CD4-positive, alpha-beta T cell (primary cell): ENCODE results near the gene RNF152. TPM values are rescaled to one million over a fixed set of nuclear protein-coding genes. Genes with fewer than 3 reads are reported as not detected.
A peak's percentile ranks its signal among the peaks of the same experiment; 100 is the strongest.

Source experiments
- ATAC-seq: fragments of 200-7000 bp; cut with Tn5 transposase; one replicate; pipeline ENCODE4 v1.10.0; 2022; ENCODE audit warnings: mild to moderate bottlenecking; ENCODE audit not compliant: poor library complexity
- CTCF ChIA-PET: fragments of 350-600 bp; sonication (Branson Sonifier 250); formaldehyde crosslinking; loops from one replicate; lab custom pipeline; 2021; ENCODE audit warnings: antibody characterized with exemption, inconsistent platforms; lab: Charles Lee
- POLR2A ChIA-PET: fragments of 350-600 bp; sonication (Branson Sonifier 250); formaldehyde crosslinking; loops from one replicate; lab custom pipeline; 2021; ENCODE audit warnings: antibody characterized with exemption, inconsistent platforms; lab: Charles Lee
- DNase-seq, 14 experiments: peaks; one replicate each; pipeline ENCODE4 v3.0.0-alpha.2; 2013 to 2020; ENCODE audit warnings: mixed read lengths in 2 of 14
- H3K27ac ChIP-seq, 2 donors: one replicate each; pipeline versions ENCODE4 v1.5.1 to v1.7.0; 2013; ENCODE audit warnings: low read length in 2 of 2, low read depth in 1 of 2, mild to moderate bottlenecking in 1 of 2
- H3K27me3 ChIP-seq, 2 experiments: 1 replicate in 1 of 2; 2 replicates in 1 of 2; pipeline versions ENCODE4 v1.6.1 to v1.7.0; 2013; ENCODE audit warnings: low read length in 2 of 2, control low read depth in 1 of 2, mild to moderate bottlenecking in 1 of 2, moderate library complexity in 1 of 2; ENCODE audit not compliant: insufficient read depth in 2 of 2, control insufficient read depth in 1 of 2
- H3K36me3 ChIP-seq: one replicate; pipeline ENCODE4 v1.6.1; 2013; ENCODE audit warnings: low read length, control low read depth; ENCODE audit not compliant: insufficient read depth
- H3K4me1 ChIP-seq: one replicate; pipeline ENCODE4 v1.6.1; 2013; ENCODE audit warnings: low read length, control low read depth; ENCODE audit not compliant: insufficient read depth
- H3K4me3 ChIP-seq: one replicate; pipeline ENCODE4 v1.5.1; 2013; ENCODE audit warnings: mild to moderate bottlenecking, low read length, moderate library complexity
- H3K9me3 ChIP-seq, 2 experiments: 1 replicate in 1 of 2; 2 replicates in 1 of 2; pipeline versions ENCODE4 v1.6.1 to v1.7.0; 2013; ENCODE audit warnings: low read length in 2 of 2, mild to moderate bottlenecking in 2 of 2, control low read depth in 1 of 2, moderate library complexity in 1 of 2; ENCODE audit not compliant: control insufficient read depth in 1 of 2, insufficient read depth in 1 of 2
- H3K27ac Mint-ChIP-seq: one replicate; pipeline ENCODE4 v1.8.0; 2020; ENCODE audit warnings: mixed read lengths
- H3K27me3 Mint-ChIP-seq: one replicate; pipeline ENCODE4 v1.8.0; 2021; ENCODE audit warnings: mixed read lengths
- H3K36me3 Mint-ChIP-seq: one replicate; pipeline ENCODE4 v1.8.0; 2021; ENCODE audit warnings: low read depth, mixed read lengths
- H3K4me1 Mint-ChIP-seq: one replicate; pipeline ENCODE4 v1.8.0; 2021; ENCODE audit warnings: low read depth, mixed read lengths
- H3K4me3 Mint-ChIP-seq: one replicate; pipeline ENCODE4 v1.8.0; 2020; ENCODE audit warnings: mild to moderate bottlenecking, mixed read lengths
- H3K9me3 Mint-ChIP-seq: one replicate; pipeline ENCODE4 v1.8.0; 2020; ENCODE audit warnings: mixed read lengths
- intact Hi-C, 2 experiments: fragments of 100-400 bp; cut with DNase I in 1 of 2; cut with micrococcal nuclease in 1 of 2; formaldehyde crosslinking; loops; one replicate each; pipeline versions ENCODE4 v1.15.1 to v1.9.0; 2023 to 2025; cut with DNase I, micrococcal nuclease
- total RNA-seq, 174 experiments: library from RNA in 2 of 174; stranded (reverse) in 2 of 174; gene quantifications; one replicate each; pipeline ENCODE4 v1.2.3 and lab custom pipeline; 2021 to 2026
- TF ChIP-seq, protein P1 (sequence below): fragments of 200-600 bp; IDR thresholded peaks from one replicate; pipeline ENCODE4 v1.8.0; 2022; ENCODE audit warnings: antibody characterized with exemption, mild to moderate bottlenecking

RNF152 gene
- total RNA-seq, 2 experiments from 2014 or later = 0.60 to 1.0 TPM

DNA sequence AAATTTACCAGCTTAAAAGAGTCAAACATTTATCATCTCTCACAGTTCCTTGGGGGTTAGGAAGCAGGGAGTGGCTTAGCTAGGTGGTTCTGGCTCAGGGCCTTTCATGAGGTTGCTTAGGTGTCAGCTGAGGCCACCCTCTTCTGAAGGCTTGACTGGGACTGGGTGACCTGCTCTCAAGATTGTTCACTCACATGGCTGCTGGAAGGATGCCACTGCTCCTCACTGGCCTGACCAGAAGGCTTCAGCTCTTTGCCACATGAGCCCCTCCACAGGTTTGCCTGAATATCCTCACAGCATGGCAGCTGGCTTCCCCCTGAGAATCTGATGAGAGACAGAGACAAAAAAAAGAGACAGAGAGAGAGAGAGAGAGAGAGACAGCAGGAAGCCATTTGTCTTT is 17.3 kb upstream of the RNF152 start:
- H3K27me3 ChIP-seq = no peaks in the 10 kb centered on the region
- H3K27ac ChIP-seq = no peak overlapping the region
- H3K36me3 ChIP-seq = no peaks in the 10 kb centered on the region
- no peaks in the 10 kb centered on the region for H3K4me1 ChIP-seq
- no peaks in the 10 kb centered on the region for H3K9me3 ChIP-seq
- no peaks in the 10 kb centered on the region for H3K9me3 Mint-ChIP-seq
- CTCF ChIA-PET = no interaction called here
- TF ChIP-seq, protein P1, sequence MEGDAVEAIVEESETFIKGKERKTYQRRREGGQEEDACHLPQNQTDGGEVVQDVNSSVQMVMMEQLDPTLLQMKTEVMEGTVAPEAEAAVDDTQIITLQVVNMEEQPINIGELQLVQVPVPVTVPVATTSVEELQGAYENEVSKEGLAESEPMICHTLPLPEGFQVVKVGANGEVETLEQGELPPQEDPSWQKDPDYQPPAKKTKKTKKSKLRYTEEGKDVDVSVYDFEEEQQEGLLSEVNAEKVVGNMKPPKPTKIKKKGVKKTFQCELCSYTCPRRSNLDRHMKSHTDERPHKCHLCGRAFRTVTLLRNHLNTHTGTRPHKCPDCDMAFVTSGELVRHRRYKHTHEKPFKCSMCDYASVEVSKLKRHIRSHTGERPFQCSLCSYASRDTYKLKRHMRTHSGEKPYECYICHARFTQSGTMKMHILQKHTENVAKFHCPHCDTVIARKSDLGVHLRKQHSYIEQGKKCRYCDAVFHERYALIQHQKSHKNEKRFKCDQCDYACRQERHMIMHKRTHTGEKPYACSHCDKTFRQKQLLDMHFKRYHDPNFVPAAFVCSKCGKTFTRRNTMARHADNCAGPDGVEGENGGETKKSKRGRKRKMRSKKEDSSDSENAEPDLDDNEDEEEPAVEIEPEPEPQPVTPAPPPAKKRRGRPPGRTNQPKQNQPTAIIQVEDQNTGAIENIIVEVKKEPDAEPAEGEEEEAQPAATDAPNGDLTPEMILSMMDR = no peak
- no peaks in the 10 kb centered on the region for H3K4me1 Mint-ChIP-seq
- H3K4me3 Mint-ChIP-seq = no peak overlapping the region
- no peak overlapping the region for H3K27ac Mint-ChIP-seq
- ATAC-seq (no peak), DNase-seq (no peak)
- intact Hi-C loops = no loop called here
- H3K27me3 Mint-ChIP-seq = peaks cover 25% of the 10 kb centered on the region
- POLR2A ChIA-PET = no interaction called here
- H3K36me3 Mint-ChIP-seq = no peaks in the 10 kb centered on the region
- H3K4me3 ChIP-seq = no peak overlapping the region

DNA sequence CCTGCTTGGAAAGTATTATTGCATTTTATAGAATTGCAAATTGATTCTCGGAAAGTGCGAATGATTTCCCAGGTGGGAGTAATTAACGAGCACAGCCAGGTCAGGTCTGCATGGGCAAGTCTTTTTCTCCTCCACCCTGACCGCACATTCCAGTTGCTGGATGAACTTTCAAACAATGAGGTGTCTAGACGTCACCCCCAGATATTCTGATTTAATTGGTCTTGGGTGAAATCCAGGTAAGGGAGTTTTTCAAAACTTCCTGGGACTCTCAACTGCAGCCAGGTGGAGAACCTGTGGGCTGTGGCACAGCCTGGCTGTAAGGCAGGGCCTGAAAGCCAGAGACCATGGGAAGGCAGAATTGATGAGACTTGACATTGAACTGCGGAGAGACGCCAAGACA is 15.9 kb upstream of the RNF152 start:
- H3K9me3 Mint-ChIP-seq = no peaks in the 10 kb centered on the region

DNA sequence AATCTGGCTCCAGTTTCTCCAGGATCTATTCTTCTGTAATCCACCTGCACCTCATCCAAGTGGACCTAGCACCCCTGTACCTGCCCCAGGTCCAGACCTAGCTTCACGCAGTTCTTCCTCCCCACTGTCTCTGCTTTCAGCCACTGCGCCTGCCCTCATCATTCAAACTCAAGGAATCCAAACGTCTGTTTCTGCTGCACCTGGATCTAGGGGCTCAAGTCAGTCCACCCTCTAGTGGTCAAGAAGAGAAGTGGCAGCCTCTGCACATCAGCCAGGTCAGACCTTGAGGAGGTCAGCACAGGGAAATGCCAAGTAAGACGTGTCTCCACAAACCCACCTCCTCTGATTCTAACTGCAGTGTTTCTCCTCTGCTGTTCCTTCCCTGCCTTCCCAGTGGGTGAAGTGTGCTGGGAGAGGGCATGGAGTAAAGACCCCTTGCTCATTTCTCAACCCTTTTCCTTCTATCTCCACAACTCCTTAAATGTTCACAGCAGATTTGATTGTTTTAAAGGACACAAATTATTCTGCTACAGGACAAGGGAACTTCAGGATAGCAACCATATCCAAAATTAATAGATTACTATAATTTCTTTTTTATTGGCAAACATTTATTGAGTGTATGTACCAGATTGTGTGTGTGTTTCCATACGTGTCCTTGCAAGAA is 8.6 kb upstream of the RNF152 start:
- no peaks in the 10 kb centered on the region for H3K9me3 Mint-ChIP-seq
- no peaks in the 10 kb centered on the region for H3K4me1 Mint-ChIP-seq
- no peak overlapping the region for H3K4me3 ChIP-seq
- no peaks in the 10 kb centered on the region for H3K36me3 Mint-ChIP-seq
- ATAC-seq (peak; percentile 74), DNase-seq (peak in 12 of 14 experiments; percentile 2 to 66 (median 24))
- H3K27ac Mint-ChIP-seq = no peak overlapping the region
- no peaks in the 10 kb centered on the region for H3K9me3 ChIP-seq
- peaks cover 7 to 9% of the 10 kb centered on the region in 2 experiments for H3K27me3 ChIP-seq
- intact Hi-C loops = loop anchor here (5.0 kb wide), 3 partner anchors 231 to 1914 kb away; no protein-coding TSS in a partner anchor
- H3K27ac ChIP-seq = no peak overlapping the region
- no peak overlapping the region for H3K4me3 Mint-ChIP-seq
- TF ChIP-seq, protein P1 = peak; percentile 84
- H3K4me1 ChIP-seq = no peaks in the 10 kb centered on the region
- H3K36me3 ChIP-seq = no peaks in the 10 kb centered on the region
- ChIA-PET POLR2A (no interaction called here), CTCF (interaction anchor here (0.8 kb wide), 1 partner anchor 230 kb away, joined by 3 read pairs; no protein-coding TSS in a partner anchor)
- H3K27me3 Mint-ChIP-seq = peaks cover 51% of the 10 kb centered on the region

More for the DNA sequence above, 15.9 kb upstream of the RNF152 start:
- no peak for DNase-seq
- no peaks in the 10 kb centered on the region for H3K9me3 ChIP-seq
- no peaks in the 10 kb centered on the region for H3K4me1 ChIP-seq
- Mint-ChIP-seq H3K36me3 (no peaks in the 10 kb centered on the region), H3K27me3 (peaks cover 28% of the 10 kb centered on the region), H3K4me1 (no peaks in the 10 kb centered on the region), H3K27ac (no peak overlapping the region), H3K4me3 (no peak overlapping the region)
- TF ChIP-seq, protein P1 = no peak
- ATAC-seq = no peak
- CTCF ChIA-PET = no interaction called here
- intact Hi-C loops = no loop called here
- H3K27me3 ChIP-seq = no peaks in the 10 kb centered on the region
- H3K4me3 ChIP-seq = no peak overlapping the region
- H3K36me3 ChIP-seq = no peaks in the 10 kb centered on the region
- H3K27ac ChIP-seq = no peak overlapping the region
- POLR2A ChIA-PET = no interaction called here
